GM12874 (cell line): ENCODE results near the gene TECPR2.

Experiments used
- TF ChIP-seq, protein P1 (sequence below): IDR thresholded peaks from 2 replicates; pipeline ENCODE4 v1.5.1; 2011; ENCODE audit warnings: low read depth, mild to moderate bottlenecking, control low read depth, low read length, moderate library complexity; ENCODE audit not compliant: insufficient read depth

TECPR2 gene

GRCh38 chr14:102427642-102428041 lies 64.9 kb downstream of the TECPR2 start:
- TF ChIP-seq, protein P1, sequence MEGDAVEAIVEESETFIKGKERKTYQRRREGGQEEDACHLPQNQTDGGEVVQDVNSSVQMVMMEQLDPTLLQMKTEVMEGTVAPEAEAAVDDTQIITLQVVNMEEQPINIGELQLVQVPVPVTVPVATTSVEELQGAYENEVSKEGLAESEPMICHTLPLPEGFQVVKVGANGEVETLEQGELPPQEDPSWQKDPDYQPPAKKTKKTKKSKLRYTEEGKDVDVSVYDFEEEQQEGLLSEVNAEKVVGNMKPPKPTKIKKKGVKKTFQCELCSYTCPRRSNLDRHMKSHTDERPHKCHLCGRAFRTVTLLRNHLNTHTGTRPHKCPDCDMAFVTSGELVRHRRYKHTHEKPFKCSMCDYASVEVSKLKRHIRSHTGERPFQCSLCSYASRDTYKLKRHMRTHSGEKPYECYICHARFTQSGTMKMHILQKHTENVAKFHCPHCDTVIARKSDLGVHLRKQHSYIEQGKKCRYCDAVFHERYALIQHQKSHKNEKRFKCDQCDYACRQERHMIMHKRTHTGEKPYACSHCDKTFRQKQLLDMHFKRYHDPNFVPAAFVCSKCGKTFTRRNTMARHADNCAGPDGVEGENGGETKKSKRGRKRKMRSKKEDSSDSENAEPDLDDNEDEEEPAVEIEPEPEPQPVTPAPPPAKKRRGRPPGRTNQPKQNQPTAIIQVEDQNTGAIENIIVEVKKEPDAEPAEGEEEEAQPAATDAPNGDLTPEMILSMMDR: no peak

DNA sequence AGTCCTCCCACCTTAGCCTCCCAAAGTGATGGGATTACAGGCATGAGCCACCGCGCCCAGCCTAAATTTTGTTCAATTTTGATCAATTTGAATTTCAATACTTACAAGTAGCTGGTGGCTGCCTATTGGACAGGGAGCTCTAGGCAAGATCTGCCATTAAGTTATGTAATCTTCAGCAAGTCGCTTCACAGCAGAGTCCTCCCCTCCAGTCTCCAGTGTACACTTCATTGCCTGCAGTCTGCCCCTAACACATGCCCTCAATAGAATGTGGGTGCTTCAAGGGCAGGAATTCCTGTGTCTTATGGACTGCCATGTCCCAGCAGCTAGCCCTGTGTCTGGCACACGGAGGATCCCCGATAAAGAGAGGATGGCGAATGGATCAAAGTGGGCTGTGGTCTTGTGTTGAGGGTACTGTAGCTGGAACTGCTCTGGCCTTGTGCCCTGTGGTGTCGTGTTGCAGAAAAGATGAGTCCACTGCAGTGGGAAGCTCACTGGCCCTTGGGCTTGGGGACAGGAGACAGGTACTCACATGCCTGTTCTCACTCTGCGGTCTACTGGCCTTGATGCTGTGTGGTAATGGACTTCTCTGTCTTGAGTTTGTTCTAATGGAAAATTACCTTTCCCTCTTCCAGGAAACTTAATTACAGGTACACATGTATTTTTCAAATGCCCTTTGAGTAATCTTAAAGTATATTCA lies 67.6 kb downstream of the TECPR2 start:
- TF ChIP-seq, protein P1: no peak

- TF ChIP-seq, protein P1: no peak
Observed at GRCh38 chr14:102431751-102432150, 69.0 kb downstream of the TECPR2 start.

DNA sequence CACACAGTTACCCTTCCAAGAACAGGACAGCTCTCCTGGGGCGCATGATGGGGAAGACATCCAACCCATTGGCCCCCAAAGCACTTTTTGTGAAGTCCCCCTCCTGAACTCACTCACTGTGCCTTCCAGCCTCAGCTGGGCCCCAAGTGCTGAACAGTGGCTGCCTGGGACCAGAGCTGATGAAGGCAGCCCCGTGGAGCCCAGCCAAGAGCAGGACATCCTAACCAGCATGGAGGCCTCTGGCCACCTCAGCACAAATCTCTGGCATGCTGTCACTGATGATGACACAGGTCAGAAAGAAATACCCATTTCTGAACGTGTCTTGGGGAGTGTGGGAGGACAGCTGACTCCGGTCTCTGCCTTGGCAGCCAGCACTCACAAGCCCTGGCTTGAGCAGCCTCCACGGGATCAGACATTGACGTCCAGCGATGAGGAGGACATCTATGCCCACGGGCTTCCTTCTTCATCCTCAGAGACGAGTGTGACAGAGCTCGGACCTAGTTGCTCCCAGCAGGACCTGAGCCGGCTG lies 72.0 kb downstream of the TECPR2 start:
- TF ChIP-seq, protein P1: no peak

- TF ChIP-seq, protein P1: peak; percentile 80
Observed at GRCh38 chr14:102437997-102438915, 75.5 kb downstream of the TECPR2 start.

DNA sequence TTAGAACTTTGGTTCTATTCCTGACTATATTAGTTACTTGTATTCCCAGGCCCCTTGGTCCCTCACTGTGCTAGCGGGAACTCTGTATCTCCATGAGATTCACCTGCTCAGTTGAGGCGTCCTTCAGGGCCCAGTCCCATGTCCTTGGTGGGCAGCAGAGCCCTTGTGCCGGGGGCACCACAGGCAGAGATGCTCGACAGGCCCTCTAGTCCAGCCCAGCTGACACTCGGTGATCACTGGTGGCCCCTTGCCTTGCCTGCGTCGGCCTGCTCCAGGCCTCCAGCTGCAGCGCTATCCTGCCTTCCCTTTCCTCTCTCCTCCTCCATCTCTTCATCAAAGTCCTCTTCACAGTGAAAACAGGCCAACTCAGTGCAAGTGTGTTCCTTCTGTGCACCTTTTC lies 76.8 kb downstream of the TECPR2 start:
- TF ChIP-seq, protein P1: no peak

DNA sequence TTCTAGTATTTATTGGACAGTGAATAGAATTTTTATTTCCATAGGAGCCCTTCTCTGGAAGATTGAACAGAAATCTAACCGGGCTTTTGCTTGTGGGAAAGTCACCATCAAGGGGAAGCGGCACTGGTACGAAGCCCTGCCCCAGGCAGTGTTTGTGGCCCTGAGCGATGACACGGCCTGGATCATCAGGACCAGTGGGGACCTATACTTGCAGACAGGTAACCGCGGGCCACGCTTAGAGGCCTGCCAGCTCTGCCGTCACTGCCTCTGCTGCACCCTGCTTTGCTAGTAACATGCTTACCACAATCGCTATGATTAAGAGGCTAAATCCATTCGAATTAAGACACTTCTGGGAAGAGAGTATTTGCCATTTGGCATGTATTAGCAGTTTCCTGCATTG lies 77.7 kb downstream of the TECPR2 start:
- TF ChIP-seq, protein P1: no peak
